HCT116 (cell line): ENCODE data around the gene CNTD1. TPM values are rescaled to one million over a fixed set of nuclear protein-coding genes. Genes with fewer than 3 reads are reported as not detected.

Experiments used
- ATAC-seq: fragments of 200-7000 bp; cut with Tn5 transposase; 2 replicates; pipeline ENCODE4 v1.9.1; 2020; ENCODE audit warnings: mild to moderate bottlenecking, moderate library complexity
- BruUV-seq: library from RNA; stranded (reverse); fragments of 400-500 nt; replicated peaks from 2 replicates; lab custom pipeline; 2021; lab: Mats Ljungman, UMichigan
- CTCF ChIA-PET: fragments of 300-600 bp; sonication (Branson Sonifier 250); formaldehyde crosslinking; loops from one replicate; lab custom pipeline; 2021; ENCODE audit warnings: antibody characterized with exemption; lab: Charles Lee
- POLR2A ChIA-PET: fragments of 300-600, 350-600 bp; sonication (Branson Sonifier 250); formaldehyde crosslinking; loops from one replicate; lab custom pipeline; 2021; ENCODE audit warnings: antibody characterized with exemption; lab: Charles Lee
- RAD21 ChIA-PET, 2 experiments: fragments of 300-600 bp; sonication (Branson Sonifier 250); formaldehyde crosslinking; loops; one replicate each; lab custom pipeline; 2023; ENCODE audit warnings: low total read pairs in 2 of 2; ENCODE audit not compliant: uncharacterized antibody in 2 of 2, unreplicated experiment in 2 of 2, low non-redundant PET in 1 of 2; lab: Charles Lee
- DNase-seq: peaks from one replicate; pipeline ENCODE4 v3.0.0-alpha.2; 2010; ENCODE audit warnings: low read depth, low spot score
- H2AFZ ChIP-seq: fragments of 200-600 bp; shearing (Covaris generic), sonication (generic); 2 replicates; pipeline ENCODE4 v1.6.1; 2017; ENCODE audit warnings: low read depth, mixed run types, mixed read lengths, antibody characterized with exemption, low read length; ENCODE audit not compliant: poor library complexity, severe bottlenecking
- H3K27ac ChIP-seq: 2 replicates; pipeline ENCODE4 v1.5.1; 2012; ENCODE audit warnings: low read depth, low read length
- H3K27me3 ChIP-seq: fragments of 200-600 bp; sonication (generic); 2 replicates; pipeline ENCODE4 v1.6.1; 2016; ENCODE audit warnings: mixed run types, low read length, mixed read lengths; ENCODE audit not compliant: insufficient read depth
- H3K36me3 ChIP-seq, 2 experiments: fragments of 200-500 bp in 1 of 2; fragments of 200-600 bp in 1 of 2; sonication (Bioruptor generic) in 1 of 2; sonication (generic) in 1 of 2; 2 replicates each; pipeline versions ENCODE4 v1.5.1 to v1.6.1; 2014 to 2016; ENCODE audit warnings: low read length in 2 of 2, inconsistent platforms in 1 of 2, mixed read lengths in 1 of 2, mixed run types in 1 of 2; ENCODE audit not compliant: insufficient read depth in 2 of 2, control insufficient read depth in 1 of 2
- H3K4me1 ChIP-seq, 2 experiments: fragments of 200-600 bp in 1 of 2; sonication (generic) in 1 of 2; 2 replicates each; pipeline versions ENCODE4 v1.5.1 to v1.6.1; 2012 to 2017; ENCODE audit warnings: low read length in 2 of 2, inconsistent platforms in 1 of 2, mild to moderate bottlenecking in 1 of 2, mixed read lengths in 1 of 2, mixed run types in 1 of 2, moderate library complexity in 1 of 2; ENCODE audit not compliant: insufficient read depth in 2 of 2, control insufficient read depth in 1 of 2
- H3K4me2 ChIP-seq: fragments of 200-600 bp; sonication (generic); 2 replicates; pipeline ENCODE4 v1.6.1; 2017; ENCODE audit warnings: mixed run types, low read length, mixed read lengths
- H3K4me3 ChIP-seq, 2 experiments: fragments of 200-600 bp in 1 of 2; sonication (generic) in 1 of 2; replicated peaks in 1 of 2; 2 replicates each; pipeline ENCODE4 v1.5.1; 2011 to 2016; ENCODE audit warnings: low read length in 2 of 2, control low read depth in 1 of 2, low read depth in 1 of 2, mild to moderate bottlenecking in 1 of 2, mixed read lengths in 1 of 2, mixed run types in 1 of 2
- H3K79me2 ChIP-seq: fragments of 200-600 bp; sonication (generic); 2 replicates; pipeline ENCODE4 v1.6.1; 2017; ENCODE audit warnings: mild to moderate bottlenecking, mixed run types, low read length, moderate library complexity, mixed read lengths; ENCODE audit not compliant: insufficient read depth
- H3K9ac ChIP-seq: fragments of 200-600 bp; sonication (generic); 2 replicates; pipeline ENCODE4 v1.6.1; 2016; ENCODE audit warnings: low read length, mixed read lengths
- H3K9me2 ChIP-seq: fragments of 200-600 bp; sonication (generic), shearing (Covaris generic); 2 replicates; pipeline ENCODE4 v1.6.1; 2017; ENCODE audit warnings: mixed run types, mild to moderate bottlenecking, moderate library complexity; ENCODE audit not compliant: insufficient read depth
- H3K9me3 ChIP-seq, 2 experiments: fragments of 200-500 bp in 1 of 2; fragments of 200-600 bp in 1 of 2; sonication (Bioruptor generic) in 1 of 2; sonication (generic) in 1 of 2; 2 replicates each; pipeline ENCODE4 v1.6.1; 2014 to 2017; ENCODE audit warnings: low read length in 2 of 2, mixed read lengths in 2 of 2, inconsistent platforms in 1 of 2, low read depth in 1 of 2, mild to moderate bottlenecking in 1 of 2, mixed run types in 1 of 2, moderate library complexity in 1 of 2; ENCODE audit not compliant: control insufficient read depth in 1 of 2, insufficient read depth in 1 of 2
- H4K20me1 ChIP-seq: fragments of 200-600 bp; sonication (generic), shearing (Covaris generic); 2 replicates; pipeline ENCODE4 v1.6.1; 2017; ENCODE audit warnings: mixed run types, mild to moderate bottlenecking, moderate library complexity; ENCODE audit not compliant: insufficient read depth
- CBX3 ChIP-seq: IDR thresholded peaks from 2 replicates; pipeline ENCODE4 v1.6.1; 2012; ENCODE audit warnings: low read depth
- EGR1 ChIP-seq: IDR thresholded peaks from 2 replicates; pipeline ENCODE4 v1.6.1; 2012; ENCODE audit warnings: low read depth
- EZH2 ChIP-seq: fragments of 200-600 bp; sonication (generic); IDR thresholded peaks from 2 replicates; pipeline ENCODE4 v1.6.1; 2017; ENCODE audit warnings: antibody characterized with exemption, mixed run types
- EZH2phosphoT487 ChIP-seq: fragments of 200-600 bp; IDR thresholded peaks from 2 replicates; pipeline ENCODE4 v1.6.1; 2018; ENCODE audit warnings: antibody characterized with exemption, borderline replicate concordance
- POLR2A ChIP-seq: IDR thresholded peaks from 2 replicates; pipeline ENCODE4 v1.7.0; 2011; ENCODE audit warnings: borderline replicate concordance; ENCODE audit not compliant: insufficient read depth, insufficient read length; ENCODE audit errors: extremely low read depth
- SP1 ChIP-seq: IDR thresholded peaks from 2 replicates; pipeline ENCODE4 v1.6.1; 2012; ENCODE audit warnings: low read depth
- SRF ChIP-seq: IDR thresholded peaks from 2 replicates; pipeline ENCODE4 v1.6.1; 2012; ENCODE audit warnings: low read depth
- TCF7L2 ChIP-seq: IDR thresholded peaks from 2 replicates; pipeline ENCODE4 v1.7.0; 2011; ENCODE audit warnings: borderline replicate concordance, inconsistent platforms; ENCODE audit not compliant: insufficient read depth, insufficient read length; ENCODE audit errors: extremely low read depth
- intact Hi-C: fragments of 100-400 bp; cut with micrococcal nuclease; formaldehyde crosslinking; loops from 2 replicates; pipeline ENCODE4 v1.10.0; 2022
- total RNA-seq: library from RNA; stranded (reverse); gene quantifications from one replicate; pipeline ENCODE4 v1.2.1, GENCODE V29; 2021; ENCODE audit not compliant: unreplicated experiment
- TF ChIP-seq, protein P1 (sequence below): IDR thresholded peaks from 2 replicates; pipeline ENCODE4 v1.6.1; 2012
- TF ChIP-seq, protein P2 (sequence below), 3 experiments: fragments of 200-600 bp in 1 of 3; sonication (generic) in 1 of 3; IDR thresholded peaks in 2 of 3; conservative IDR thresholded peaks in 1 of 3; 2 replicates each; pipeline ENCODE4 v1.5.1; 2012 to 2017; ENCODE audit warnings: low read depth in 2 of 3, low read length in 2 of 3, antibody characterized with exemption in 1 of 3, borderline replicate concordance in 1 of 3, control low read depth in 1 of 3, mild to moderate bottlenecking in 1 of 3, mixed read lengths in 1 of 3, mixed run types in 1 of 3, moderate library complexity in 1 of 3; ENCODE audit not compliant: insufficient read depth in 1 of 3
- TF ChIP-seq, protein P3 (sequence below): IDR thresholded peaks from 2 replicates; pipeline ENCODE4 v1.6.1; 2011; ENCODE audit warnings: mild to moderate bottlenecking, low read length, moderate library complexity; ENCODE audit not compliant: insufficient replicate concordance; ENCODE audit errors: extremely low read depth

The CNTD1 gene
- total RNA-seq, 1 experiment from 2014 or later: not detected

DNA sequence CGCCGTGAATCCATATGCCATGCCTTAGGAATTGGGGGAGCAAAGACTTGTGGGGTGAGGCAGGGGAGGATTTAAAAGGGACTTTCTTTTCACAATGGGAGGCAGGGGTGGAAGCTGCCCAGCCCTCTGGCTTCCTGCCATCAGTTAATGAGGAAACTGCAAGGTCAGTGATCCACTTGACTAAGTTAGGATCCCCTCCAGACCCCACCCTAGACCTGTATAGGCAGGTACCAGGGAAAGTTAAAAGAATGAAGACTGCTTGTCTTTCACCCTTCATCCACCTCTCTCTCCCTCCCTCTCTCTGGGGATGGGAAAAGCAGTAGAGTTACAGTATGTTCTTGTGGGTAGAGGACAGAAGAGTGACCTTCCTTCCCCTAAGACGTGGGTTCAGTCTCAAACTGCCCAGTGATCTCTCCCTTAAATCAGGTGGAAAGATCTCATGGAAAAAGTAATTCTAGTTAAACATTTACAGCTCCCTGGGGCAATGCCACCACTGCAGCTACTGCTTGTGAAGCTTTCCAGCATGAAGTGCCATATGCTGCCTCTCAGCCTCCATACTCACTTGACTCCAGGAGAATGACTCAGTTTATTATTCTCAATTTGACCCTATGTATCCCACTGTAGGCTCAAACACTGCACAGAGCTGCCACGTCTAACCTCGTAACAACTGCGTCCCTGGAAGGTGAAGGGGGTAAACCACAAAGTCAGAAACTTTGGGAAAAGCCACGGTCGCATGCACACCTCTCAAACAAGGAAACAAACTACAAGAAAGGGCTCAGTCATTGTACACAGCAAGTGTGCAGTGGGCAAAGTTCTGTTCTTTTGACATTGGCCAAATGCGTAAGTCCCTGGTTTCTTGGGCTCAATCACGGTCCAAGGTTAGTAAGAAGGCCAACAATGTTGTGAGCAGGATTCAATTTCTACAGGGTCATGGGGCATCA lies 1.3 kb upstream of the CNTD1 start:
- Histone ChIP-seq H3K4me3 (peak overlapping the region; percentile 83 to 88), H3K36me3 (no peaks in the 10 kb centered on the region), H3K27me3 (no peaks in the 10 kb centered on the region), H3K9me2 (no peaks in the 10 kb centered on the region), H3K9ac (peak overlapping the region; percentile 83), H2AFZ (no peak overlapping the region), H3K4me2 (peak overlapping the region; percentile 85), H3K9me3 (no peaks in the 10 kb centered on the region), H3K79me2 (peaks cover 8% of the 10 kb centered on the region; the same call in 1 of the 2 replicates), H3K4me1 (peaks cover 4 to 9% of the 10 kb centered on the region in 2 experiments; a peak in 2 of 4 replicates), H3K27ac (no peak overlapping the region), H4K20me1 (no peaks in the 10 kb centered on the region)
- ChIA-PET CTCF (interaction anchor here (1.5 kb wide), 1 partner anchor 27 kb away, joined by 4 read pairs; the partner anchor contains the start of gene BECN1), RAD21 (interaction anchor here in 1 of 2 experiments (0.7 kb wide), 1 partner anchor 99 kb away, joined by 3 read pairs; no protein-coding TSS in a partner anchor), POLR2A (no interaction called here)
- TSS peak; percentile 82 for BruUV-seq
- no peak for ATAC-seq
- intact Hi-C loops: no loop called here
- TF ChIP-seq SRF: no peak
- TF ChIP-seq EZH2: no peak
- TF ChIP-seq TCF7L2: no peak
- TF ChIP-seq, protein P1, sequence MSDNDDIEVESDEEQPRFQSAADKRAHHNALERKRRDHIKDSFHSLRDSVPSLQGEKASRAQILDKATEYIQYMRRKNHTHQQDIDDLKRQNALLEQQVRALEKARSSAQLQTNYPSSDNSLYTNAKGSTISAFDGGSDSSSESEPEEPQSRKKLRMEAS: no peak
- DNase-seq: no peak

DNA sequence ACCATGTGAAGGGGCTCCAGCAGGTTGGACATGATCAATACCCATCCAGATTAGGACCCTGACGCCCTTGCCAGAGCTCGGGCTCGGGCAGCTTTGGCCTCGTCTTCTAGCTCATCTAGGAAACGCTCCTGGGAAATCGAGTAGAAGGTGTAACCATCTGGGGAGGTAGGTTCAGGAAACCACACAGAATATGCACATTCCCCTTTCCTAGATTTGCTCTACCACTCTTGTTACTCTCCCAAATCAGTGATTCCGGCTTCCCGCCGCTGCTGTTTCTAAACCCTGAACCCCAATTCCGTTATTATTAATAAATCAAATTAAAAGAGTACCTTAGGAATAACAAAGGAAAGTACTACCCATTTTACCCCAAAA lies 664 bp upstream of the CNTD1 start:
- Histone ChIP-seq H3K36me3 (no peaks in the 10 kb centered on the region), H4K20me1 (no peaks in the 10 kb centered on the region), H3K4me3 (peak overlapping the region; percentile 83 to 88), H3K9me3 (no peaks in the 10 kb centered on the region), H3K27ac (peak overlapping the region; percentile 26), H3K4me2 (peak overlapping the region; percentile 85), H3K27me3 (no peaks in the 10 kb centered on the region), H2AFZ (peak overlapping the region; percentile 52), H3K9ac (peak overlapping the region; percentile 83), H3K4me1 (peaks cover 4 to 9% of the 10 kb centered on the region in 2 experiments; a peak in 2 of 4 replicates), H3K79me2 (peaks cover 8% of the 10 kb centered on the region; the same call in 1 of the 2 replicates), H3K9me2 (no peaks in the 10 kb centered on the region)
- ChIA-PET POLR2A (interaction anchor here (1.0 kb wide), 1 partner anchor 26 kb away, joined by 3 read pairs; the partner anchor contains the start of gene BECN1), RAD21 (interaction anchor here in 1 of 2 experiments (0.6 kb wide), 1 partner anchor 48 kb away, joined by 8 read pairs; no protein-coding TSS in a partner anchor), CTCF (interaction anchor here (0.8 to 1.5 kb wide), 4 partner anchors 20 to 220 kb away, joined by 3 to 8 read pairs (median 4); partner anchors contain the start of gene BECN1)
- DNase-seq (no peak), ATAC-seq (no peak)
- no peak for TF ChIP-seq EGR1
- TF ChIP-seq POLR2A: no peak
- no peak for TF ChIP-seq SP1
- TF ChIP-seq, protein P2, sequence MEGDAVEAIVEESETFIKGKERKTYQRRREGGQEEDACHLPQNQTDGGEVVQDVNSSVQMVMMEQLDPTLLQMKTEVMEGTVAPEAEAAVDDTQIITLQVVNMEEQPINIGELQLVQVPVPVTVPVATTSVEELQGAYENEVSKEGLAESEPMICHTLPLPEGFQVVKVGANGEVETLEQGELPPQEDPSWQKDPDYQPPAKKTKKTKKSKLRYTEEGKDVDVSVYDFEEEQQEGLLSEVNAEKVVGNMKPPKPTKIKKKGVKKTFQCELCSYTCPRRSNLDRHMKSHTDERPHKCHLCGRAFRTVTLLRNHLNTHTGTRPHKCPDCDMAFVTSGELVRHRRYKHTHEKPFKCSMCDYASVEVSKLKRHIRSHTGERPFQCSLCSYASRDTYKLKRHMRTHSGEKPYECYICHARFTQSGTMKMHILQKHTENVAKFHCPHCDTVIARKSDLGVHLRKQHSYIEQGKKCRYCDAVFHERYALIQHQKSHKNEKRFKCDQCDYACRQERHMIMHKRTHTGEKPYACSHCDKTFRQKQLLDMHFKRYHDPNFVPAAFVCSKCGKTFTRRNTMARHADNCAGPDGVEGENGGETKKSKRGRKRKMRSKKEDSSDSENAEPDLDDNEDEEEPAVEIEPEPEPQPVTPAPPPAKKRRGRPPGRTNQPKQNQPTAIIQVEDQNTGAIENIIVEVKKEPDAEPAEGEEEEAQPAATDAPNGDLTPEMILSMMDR (IDR thresholded peaks at IDR 0.05 in 2 of 3, conservative IDR thresholded peaks at IDR 0.05 in 1 of 3; ENCODE audit: borderline replicate concordance in 1 of 3, insufficient read depth in 1 of 3, low read depth in 2 of 3, low read length in 2 of 3): no peak
- TF ChIP-seq, protein P3, sequence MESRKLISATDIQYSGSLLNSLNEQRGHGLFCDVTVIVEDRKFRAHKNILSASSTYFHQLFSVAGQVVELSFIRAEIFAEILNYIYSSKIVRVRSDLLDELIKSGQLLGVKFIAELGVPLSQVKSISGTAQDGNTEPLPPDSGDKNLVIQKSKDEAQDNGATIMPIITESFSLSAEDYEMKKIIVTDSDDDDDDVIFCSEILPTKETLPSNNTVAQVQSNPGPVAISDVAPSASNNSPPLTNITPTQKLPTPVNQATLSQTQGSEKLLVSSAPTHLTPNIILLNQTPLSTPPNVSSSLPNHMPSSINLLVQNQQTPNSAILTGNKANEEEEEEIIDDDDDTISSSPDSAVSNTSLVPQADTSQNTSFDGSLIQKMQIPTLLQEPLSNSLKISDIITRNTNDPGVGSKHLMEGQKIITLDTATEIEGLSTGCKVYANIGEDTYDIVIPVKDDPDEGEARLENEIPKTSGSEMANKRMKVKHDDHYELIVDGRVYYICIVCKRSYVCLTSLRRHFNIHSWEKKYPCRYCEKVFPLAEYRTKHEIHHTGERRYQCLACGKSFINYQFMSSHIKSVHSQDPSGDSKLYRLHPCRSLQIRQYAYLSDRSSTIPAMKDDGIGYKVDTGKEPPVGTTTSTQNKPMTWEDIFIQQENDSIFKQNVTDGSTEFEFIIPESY: no peak
- TF ChIP-seq EZH2phosphoT487: no peak
- no peak for TF ChIP-seq TCF7L2
- no peak for TF ChIP-seq CBX3
- intact Hi-C loops: no loop called here
- no TSS peak for BruUV-seq
